ENCODE data around the gene TASP1.
"Not testable (repeated sequence)": the region's sequence is repeated elsewhere in the genome, so short reads cannot be mapped to it uniquely, and the experiment has no call there.

The TASP1 gene

DNA sequence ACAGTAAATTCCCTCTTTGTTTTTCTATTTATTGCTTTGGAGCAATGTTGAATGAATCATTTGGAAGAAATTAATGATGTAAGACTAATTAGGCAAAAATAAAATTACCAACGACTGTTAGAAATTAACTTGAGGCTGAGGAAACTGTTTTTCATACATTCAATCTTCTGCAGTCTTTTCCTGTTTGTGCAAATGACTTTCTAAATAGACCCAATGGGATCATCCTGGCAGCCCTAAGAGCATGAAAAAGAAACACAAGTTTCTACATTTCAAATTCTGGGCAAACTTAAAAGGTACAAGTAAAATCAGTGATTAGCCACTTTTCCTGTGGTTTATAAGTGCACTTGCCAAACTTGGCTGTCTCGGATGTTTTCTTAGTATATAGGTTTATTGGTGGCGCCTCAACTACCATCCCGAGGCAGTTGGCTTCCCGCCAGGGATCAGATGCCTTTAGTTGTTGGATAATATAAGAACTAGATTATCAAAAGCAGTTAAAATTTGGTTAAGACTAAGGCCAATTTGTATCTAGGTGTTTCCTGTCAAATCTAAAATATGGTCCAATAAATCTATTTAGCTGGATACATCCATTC, 236.5 kb downstream of the TASP1 start:
- DNase-seq, result no peak

DNA sequence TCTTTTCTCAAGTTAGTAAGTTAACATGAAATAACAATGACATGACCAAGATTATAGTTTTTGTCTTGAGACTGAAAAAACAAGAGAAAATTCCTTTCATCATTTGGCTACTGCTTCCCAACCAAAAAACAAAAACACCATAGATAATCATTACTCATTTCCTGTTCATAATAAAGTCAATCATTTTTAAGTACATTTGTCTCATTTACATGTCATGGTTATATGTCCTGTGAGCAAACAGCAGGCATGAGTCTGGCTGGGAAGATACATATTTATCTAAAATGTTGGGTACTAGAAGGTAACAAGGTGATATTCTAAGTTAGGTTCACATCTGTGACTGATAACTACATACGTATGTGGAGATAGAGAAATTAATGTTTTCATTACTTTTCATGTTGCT, 237.1 kb downstream of the TASP1 start:
- no peak for DNase-seq

DNA sequence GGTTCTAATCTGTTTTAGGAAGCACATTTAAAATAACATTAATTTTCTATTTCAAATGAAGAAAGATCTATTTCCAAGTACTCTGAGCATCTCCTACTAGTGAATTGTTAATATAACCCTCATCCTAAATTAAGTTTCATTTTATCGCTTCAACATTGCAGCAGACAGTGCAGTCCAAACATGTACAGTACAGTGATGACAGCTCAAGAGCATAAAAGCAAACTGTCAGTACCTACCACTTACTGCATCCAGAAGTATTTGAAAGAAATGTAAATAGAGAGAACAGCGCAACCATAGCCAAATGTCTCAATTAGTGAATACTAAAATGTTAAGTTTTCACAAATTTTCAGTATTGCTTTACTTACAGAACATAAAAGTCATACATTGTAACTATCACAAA, 238.3 kb downstream of the TASP1 start:
- no peak for DNase-seq

DNA sequence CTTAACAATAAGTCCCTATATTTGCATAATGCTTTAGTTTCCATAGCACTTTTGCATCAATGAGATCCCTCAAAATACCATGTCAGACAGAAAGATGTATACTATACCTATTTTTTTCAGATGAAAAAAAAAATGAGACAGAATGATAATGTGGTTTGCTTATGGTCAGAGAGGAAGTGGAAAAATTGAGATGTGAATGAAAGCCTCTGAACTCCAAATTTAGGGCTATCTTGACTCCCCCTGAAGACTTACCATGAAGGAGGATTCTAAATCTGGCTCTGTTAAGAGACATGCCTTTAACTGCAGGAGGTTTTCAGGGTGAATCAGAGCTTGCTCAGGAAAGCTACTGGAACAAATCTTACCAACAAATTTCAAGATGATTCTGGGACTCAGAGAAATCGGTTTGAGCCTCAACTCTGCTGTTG, 241.4 kb downstream of the TASP1 start:
- DNase-seq, result no peak

DNA sequence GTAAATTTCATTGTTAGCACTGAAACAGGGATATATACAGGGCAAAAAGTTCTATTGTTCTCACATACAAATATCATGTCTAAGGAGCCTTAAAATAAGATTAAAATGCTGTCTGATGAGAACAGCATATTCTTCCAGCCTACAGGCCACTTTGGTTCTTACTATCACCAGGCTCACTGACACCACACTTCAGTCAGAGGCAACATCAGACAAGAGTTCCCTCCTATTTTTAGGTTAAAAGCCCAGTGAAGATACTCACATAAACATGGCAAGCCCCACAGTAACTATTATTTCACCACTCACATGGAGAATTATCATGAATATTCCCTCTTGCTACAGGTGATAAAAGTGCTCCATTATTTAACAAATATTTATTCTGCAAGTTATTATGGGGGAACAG, 241.9 kb downstream of the TASP1 start:
- DNase-seq, result no peak

GRCh38 chr20:13396022-13396421, 242.7 kb downstream of the TASP1 start:
- DNase-seq, result no peak

DNA sequence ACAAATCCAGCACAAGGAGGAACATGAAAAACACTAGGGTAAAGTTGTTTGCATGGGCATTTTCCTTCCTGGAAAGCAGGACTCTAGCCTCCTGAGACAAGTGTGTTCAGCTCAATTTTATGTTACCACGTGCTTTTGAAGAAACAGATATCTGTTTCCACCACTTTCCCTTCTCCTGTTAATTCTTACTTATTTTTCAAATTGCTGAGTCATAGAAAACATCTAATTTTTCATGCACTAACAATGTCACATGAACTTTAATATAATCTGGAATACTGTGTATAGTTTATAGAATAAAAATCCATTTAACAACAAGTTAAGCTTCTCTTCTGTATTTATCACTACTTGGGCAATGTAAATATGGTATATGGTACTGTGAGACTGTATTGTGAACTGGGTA, 243.5 kb downstream of the TASP1 start:
- DNase-seq, result no peak

GRCh38 chr20:13392391-13392790, 246.3 kb downstream of the TASP1 start:
- no peak for DNase-seq

- DNase-seq, result no peak
Measured at GRCh38 chr20:13389115-13389514, 249.6 kb downstream of the TASP1 start.

DNA sequence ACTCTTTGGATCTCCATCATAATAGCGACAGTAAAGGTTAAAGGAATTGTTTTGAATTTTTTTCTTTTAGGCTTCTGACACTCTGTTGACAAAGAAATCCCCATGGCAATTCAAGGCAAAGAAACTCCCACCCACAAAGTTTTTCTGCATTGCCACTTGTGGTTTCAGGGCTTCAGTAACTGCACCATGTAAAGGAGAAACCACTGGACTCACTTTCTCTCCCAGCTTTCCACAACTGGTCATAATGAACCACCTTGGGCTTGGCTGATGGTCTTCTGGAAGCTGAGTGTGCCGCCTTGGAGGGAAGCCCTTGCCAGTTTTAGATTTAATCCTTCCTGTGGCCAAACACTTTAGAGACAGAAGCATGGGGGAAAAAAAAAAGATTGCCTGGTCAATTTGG, 254.6 kb downstream of the TASP1 start:
- DNase-seq, result no peak

- DNase-seq, result no peak
Measured at GRCh38 chr20:13382786-13383185, 255.9 kb downstream of the TASP1 start.

DNA sequence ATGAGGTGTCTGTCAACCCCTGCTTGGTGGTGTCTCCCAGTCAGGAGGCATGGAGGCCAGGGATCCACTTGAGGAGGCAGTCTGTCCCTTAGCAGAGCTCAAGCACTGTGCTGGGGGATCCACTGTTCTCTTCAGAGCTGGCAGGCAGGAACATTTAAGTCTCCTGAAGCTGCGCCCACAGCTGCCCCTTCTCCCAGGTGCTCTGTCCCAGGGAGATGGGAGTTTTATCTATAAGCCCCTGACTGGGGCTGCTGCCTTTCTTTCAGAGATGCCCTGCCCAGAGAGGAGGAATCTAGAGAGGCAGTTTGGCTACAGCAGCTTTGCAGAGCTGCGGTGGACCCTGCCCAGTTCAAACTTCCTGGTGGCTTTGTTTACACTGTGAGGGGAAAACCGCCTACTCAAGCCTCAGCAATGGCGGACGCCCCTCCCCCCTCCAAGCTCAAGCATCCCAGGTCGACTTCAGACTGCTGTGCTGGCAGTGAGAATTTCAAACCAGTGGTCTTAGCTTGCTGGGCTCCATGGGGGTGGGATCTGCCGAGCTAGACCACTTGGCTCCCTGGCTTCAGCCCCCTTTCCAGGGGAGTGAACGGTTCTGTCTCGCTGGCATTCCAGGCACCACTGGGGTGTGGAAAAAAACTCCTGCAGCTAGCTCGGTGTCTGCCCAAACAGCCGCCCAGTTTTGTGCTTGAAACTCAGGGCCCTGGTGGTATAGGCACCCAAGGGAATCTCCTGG, 258.1 kb downstream of the TASP1 start:
- DNase-seq, result not testable (repeated sequence)

GRCh38 chr20:13373400-13373799, 265.3 kb downstream of the TASP1 start:
- DNase-seq, result no peak

DNA sequence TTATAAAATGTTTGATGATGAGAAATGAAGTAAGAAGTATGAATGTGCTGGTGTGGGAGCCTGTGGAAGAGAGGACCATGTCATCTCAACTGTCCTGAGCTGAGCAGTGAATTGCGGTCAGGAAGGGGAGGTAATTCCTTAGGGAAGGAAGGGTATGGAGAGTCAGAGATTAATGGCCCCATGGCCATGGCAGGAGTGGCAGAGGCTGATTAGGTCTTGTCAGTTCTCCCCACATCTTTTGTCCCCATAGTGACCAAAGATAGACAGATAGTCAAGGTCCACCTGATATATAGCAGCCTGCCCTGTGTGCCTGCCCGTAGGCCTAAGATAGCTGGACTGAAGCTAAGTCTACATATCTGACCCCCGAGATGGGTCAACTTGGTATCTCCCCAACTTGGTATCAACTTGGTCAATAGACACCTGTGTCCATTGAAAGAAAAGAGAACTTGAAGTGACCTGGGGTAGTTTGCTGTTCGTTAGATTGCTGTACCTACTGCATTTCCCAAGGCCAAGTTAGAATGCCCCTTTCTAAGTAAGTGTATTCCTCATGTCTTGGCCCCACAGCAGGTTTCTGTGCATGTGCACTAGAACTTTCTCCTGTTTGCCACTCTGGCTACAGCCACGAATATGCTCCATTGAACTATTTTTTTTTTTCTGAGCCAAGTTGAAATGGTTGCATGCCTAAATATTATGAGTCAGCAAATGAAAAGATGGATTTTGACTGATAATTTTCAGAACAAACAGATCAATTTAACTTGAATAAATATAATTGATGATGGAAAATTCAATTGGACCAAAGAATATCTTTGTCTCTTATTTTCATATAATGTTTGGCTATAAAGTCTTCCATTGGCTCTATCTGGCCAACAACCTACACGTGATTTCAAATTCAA, 274.2 kb downstream of the TASP1 start:
- DNase-seq, result no peak

GRCh38 chr20:13363473-13363872, 275.3 kb downstream of the TASP1 start:
- DNase-seq, result no peak

DNA sequence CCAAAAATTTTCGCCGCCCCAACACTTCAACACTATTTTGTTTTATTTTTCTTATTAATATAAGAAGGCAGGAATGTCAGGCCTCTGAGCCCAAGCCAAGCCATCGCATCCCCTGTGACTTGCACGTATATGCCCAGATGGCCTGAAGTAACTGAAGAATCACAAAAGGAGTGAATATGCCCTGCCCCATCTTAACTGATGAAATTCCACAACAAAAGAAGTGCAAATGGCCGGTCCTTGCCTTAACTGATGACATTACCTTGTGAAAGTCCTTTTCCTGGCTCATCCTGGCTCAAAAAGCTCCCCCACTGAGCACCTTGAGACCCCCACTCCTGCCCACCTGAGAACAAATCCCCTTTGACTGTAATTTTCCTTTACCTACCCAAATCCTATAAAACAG, 276.6 kb downstream of the TASP1 start:
- DNase-seq, result not testable (repeated sequence)

DNA sequence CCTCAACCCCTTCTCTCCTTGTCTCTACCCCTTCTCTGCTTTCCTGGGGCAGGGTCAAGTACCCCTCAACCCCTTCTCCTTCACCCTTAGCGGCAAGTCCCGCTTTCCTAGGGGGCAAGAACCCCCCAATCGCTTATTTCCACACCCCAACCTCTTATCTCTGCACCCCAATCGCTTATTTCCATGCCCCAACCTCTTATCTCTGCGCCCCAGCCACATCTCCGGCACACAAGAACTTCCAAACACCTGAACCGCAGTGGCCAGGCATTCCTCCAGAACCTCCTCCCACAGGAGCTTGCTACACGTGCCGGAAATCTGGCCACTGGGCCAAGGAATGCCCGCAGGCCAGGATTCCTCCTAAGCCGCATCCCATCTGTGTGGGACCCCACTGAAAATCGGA, 279.8 kb downstream of the TASP1 start:
- not testable (repeated sequence) for DNase-seq

DNA sequence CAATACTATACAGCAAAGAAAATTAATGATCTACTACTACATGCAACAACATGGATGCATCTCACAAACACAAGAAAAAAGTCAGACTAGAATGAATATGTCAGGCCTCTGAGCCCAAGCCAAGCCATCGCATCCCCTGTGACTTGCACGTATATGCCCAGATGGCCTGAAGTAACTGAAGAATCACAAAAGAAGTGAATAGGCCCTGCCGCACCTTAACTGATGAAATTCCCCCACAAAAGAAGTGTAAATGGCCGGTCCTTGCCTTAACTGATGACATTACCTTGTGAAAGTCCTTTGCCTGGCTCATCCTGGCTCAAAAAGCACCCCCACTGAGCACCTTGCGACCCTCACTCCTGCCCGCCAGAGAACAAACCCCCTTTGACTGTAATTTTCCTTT, 280.9 kb downstream of the TASP1 start:
- DNase-seq, result not testable (repeated sequence)

- DNase-seq, result no peak
Measured at GRCh38 chr20:13356591-13356990, 282.1 kb downstream of the TASP1 start.

- DNase-seq, result no peak
Measured at GRCh38 chr20:13355941-13356486, 282.7 kb downstream of the TASP1 start.

DNA sequence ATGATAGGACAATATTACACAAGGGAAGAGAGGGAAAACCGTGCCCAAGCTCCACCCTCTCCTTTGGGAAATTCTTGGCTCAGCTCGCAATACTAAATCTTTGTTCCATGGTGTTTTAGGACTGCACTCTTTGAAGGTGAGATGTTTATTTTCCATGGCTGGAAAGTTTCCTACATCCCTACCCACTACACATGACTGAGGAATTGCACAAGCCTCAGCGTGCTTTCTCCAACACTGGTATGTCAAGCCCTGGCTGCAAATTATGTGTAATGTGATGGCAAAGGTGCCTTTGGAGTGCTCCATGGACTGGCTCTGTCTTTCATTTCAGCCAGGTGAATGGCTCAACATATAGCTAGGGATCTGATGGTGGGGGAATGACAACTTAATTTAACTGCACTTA, 283.3 kb downstream of the TASP1 start:
- no peak for DNase-seq
